8988T (cell line): ENCODE data around the gene WFDC2.

Experiments
- DNase-seq: peaks from one replicate; pipeline ENCODE4 v3.0.0; 2011

Gene WFDC2, protein sequence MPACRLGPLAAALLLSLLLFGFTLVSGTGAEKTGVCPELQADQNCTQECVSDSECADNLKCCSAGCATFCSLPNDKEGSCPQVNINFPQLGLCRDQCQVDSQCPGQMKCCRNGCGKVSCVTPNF

DNA sequence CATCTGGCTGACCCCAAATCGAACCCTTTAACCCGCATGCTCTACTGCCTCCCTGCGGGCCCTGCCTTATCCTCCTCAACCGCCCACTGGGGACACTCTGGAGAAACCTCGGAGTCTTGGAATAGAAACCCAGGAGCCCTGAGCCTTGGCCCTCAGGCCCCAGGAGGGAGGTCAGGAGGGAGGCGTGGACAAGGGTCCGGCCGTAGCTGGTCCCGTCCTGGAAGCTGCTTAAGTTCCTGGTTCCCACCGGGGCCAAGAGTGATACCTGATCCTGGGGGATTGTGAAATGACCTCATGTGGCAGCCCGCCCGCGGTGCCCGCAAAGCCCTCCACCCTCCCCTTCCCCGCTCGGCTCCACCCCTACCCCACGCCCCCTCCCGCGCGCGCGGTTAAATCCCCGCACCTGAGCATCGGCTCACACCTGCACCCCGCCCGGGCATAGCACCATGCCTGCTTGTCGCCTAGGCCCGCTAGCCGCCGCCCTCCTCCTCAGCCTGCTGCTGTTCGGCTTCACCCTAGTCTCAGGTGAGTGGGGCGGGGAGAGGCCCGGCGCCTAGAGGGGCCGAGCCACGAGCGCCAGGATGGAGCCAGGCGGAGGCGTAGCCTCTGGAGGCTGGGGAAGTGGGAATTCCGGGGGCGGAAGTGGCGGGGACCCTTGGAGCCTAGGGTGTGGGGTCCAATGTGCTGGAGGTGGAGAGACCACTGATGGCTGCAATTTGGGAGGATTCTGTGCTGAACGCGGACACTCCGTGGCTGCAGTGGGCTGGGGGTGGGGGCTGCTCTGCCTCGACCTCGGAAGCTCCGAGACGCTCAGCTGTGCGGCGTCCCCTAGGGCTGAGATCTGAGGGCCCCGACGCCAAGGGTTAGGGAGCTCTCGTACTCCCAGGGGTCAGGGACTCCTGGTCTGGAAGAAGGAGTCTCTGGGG, at the start of gene WFDC2:
TSS of gene WFDC2 (plus strand) at position 418 of the 926 bp plus-strand sequence. CDS start at position 447, 29 bp downstream.
- no peak for DNase-seq

DNA sequence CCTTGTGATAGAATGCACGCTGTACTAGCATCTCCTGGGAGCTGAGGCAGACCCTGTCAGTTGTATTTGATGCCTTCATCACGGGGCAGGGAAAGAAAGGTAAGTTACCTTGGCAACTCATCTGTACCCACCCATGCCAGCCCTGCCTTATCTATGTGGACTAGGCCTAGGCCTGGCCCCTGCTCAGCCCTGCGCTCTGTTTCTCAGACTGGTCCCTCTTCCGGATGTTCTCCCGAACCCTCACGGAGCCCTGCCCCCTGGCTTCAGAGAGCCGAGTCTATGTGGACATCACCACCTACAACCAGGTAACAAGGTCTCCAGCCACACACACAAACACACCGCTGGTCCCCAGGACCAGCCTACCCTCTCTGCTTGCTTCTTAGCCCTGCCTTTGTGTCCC, 49.4 kb upstream of the WFDC2 start:
- no peak for DNase-seq

DNA sequence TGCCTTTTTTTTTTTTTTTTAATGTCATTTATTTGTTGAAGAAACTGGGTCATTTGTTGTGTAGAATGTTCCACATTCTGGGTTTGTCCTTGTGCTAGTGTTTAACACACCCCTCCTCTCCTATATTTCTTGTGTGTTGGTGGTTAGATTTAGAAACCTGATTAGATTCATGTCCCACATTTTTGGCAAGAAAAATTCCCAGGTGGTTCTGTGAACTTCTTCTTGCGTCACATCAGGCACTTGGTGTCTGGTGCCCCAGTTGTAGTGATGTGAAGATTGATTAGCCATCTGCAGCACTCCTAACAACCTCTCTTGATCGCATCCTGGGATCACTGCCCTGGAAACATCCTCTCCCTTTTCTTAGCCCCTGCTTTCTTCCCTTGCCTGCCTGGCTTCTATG, 45.9 kb upstream of the WFDC2 start:
- no peak for DNase-seq

DNA sequence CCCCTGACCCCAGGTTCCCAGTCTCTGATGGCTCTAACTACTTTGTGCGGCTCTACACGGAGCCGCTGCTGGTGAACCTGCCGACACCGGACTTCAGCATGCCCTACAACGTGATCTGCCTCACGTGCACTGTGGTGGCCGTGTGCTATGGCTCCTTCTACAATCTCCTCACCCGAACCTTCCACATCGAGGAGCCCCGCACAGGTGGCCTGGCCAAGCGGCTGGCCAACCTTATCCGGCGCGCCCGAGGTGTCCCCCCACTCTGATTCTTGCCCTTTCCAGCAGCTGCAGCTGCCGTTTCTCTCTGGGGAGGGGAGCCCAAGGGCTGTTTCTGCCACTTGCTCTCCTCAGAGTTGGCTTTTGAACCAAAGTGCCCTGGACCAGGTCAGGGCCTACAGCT, 44.0 kb upstream of the WFDC2 start:
- no peak for DNase-seq

DNA sequence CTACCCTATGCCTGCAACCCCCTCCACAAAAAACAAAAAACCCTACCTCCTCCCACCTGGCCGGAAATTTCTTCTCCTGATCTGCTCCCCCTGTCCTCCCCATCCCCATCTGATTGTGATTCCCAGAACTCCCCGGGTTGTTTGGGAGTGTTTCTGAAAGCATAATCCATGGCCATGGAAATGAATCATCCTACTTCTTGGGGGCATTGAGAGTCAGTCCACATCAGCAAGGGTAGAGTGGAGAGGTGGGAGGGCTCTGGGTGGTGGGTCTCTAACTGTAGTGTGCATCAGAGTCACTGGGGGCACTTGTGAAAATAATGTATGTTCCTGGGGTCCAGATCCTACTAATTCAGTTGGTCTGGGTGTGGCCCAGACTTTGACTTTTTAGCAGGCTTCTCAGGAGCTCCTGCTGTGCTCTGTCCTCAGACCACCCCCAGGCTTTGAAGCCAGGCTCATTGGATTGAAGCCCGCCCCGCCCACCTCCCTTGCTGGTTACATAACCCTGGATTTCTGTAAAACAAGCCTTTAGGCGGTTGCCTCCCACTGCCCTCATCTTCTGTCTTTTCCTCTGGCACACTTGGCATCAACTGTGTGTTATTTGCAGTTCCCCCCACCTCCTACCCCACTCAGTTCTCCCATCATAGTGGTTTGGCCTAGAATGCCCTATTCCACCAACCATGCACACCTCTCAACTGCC, 43.1 kb upstream of the WFDC2 start:
- DNase-seq, result no peak

DNA sequence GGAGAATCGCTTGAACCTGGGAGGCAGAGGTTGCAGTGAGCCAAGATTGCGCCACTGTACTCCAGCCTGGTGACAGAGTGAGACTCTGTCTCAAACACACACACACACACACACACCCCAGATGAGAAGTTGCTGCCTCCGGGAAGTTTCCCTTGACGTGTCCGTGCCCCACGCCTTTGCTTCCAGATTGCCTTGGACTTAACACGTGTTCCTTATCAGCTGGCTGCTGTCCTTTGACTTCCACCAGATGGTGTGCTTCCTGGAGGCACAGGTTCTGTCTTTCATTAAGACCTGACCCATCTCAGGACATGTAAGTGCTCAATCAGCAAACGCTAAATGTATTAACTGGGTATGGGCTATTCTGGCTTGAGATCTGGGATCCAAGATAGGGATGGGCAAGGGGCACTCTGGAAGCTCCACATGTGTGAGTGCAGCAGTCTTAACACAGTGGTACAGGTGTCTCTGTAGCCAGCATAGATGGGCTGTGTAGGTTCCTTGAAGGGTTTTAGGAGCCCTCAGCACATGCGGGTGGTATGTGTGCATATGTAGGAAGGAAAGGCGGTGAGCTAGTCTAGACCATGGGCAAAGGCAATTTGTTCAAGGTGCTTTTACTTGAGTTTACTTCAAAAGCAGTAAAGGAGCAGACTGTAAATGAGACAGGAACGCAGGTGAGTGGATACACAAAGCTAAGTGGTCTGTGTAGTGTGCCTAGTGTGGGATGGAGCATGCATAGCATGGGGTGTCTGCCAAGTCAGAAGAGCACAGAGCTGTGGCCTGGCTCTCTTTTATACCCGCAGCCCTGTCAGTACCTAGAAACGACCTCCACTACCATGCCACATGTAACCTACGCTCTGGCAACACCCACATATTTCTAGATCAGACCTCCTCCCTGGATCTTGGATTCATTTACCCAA, 42.1 kb upstream of the WFDC2 start:
- no peak for DNase-seq

DNA sequence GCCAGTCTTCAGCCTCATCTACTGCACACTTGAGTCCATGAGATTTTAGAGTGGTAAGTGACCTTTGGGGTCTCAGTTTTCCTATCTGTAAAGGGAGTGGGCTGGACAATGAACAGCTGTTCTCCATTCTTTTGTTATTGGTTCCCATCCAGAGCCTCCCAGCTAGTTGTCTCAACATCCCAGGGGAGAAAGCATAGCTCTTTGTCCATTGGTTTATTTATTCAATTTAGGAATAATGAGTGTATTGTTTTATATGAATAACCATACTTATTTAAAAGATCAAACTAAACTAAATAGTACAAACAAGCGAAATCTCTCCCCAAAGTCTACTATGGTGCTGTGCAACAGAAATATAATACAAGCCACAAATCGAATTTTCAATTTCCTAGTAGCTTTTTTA, 39.9 kb upstream of the WFDC2 start:
- DNase-seq, result no peak

DNA sequence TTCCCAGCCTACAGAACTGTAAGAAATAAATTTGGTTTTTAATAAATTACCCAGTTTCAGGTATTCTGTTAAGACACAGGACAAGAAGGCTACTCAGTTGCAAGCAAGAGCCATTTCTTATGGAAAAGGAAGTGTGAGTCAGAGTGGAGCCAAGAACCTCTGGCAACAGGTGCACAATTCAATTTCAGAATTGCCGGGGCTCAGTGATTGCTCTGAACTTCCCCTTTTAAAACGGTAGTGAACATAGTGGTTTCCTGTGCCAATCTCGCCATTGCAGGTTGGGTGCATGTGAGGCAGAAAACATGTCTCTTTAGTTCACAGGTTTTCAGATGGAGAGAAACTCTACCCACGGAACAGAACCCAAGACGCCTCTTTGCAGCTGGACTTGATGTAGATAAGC, 37.3 kb upstream of the WFDC2 start:
- DNase-seq, result no peak

DNA sequence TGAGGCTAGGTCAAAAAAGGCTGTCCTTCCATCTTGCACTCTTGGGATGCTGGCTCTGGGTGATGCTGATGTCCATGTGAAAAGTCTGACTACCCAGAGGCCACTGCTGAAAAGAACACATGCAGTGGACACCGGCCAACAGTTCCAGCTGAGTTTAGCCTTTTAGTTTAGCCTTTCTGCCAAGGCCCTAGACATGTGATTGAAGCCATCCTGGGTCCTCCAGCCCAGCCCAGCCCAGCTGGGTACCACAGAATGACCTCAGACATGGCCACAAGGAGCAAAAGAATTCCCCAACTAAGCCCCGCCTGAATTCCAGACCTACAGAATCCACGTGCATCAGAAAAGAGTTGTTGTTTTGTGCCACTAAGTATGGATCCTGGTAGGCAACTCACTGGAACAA, 36.2 kb upstream of the WFDC2 start:
- DNase-seq, result no peak

DNA sequence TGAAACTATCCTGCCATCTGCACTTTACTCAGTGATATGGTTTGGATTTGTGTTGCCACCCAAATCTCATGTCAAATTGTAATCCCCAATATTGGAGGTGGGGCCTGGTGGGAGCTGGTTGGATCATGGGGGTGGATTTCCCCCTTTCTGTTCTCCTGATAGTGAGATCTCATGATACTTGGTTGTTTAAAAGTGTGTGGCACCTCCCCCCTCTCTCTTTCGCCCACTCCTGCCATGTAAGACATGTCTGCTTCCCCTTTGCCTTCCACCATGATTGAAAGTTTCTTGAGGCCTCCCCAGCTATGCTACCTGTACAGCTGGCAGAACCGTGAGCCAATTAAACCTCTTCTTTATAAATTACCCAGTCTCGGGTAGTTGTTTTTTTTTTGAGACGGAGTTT, 35.6 kb upstream of the WFDC2 start:
- DNase-seq, result no peak

DNA sequence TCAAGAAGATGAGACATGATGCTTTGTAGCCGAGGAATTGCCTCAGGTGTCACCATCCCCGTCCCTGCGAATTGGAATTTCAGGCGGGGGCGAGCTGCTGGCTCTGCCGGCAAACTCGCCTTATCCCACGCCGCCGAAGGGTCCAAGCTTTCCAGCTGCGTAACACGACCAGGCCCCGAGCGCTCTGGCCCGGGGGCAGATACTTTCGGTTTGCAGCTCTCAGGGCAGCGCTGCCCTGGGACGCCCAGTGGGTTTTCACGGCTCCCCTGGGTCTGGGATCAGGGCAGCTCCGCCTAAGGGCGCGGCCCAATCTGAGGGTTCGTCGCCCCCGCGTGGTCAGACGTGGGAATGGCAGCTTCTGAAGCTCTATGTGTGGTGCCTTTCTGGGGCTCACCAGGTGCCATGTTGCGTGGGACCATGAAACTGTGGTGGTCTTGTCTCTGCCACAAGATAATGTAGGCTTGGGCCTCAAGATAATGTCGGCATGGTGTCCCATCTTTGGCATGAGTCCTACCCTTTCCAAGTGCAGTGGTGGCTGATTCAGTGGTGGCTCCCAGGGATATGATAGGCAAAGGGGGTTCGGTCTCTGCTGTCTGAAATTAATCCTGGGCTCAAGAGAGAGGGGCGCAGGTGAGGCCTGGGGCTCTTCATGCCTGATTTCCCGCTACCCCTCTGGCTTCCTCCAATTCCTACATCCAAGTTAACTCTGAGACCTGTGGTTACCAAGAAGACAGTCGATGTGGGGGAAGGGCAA, 32.6 kb upstream of the WFDC2 start:
- peak; percentile 84 for DNase-seq

DNA sequence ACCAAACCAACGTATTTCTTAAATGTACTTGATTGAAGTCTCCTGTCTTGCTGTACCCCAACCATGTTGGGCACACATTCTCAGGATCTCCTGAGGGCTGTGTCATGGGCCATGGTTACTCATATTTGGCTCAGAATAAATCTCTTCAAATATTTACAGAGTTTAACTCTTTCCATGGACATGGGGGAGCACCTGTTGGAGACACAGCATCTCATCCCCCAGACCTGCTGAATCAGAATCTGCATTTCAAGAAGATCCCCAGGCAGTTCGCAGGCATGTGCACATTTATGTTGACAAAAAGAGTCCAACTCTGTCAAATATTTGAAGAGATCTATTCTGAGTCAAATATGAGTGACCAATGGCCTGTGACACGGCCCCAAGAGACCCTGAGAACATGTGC, 29.1 kb upstream of the WFDC2 start:
- no peak for DNase-seq

DNA sequence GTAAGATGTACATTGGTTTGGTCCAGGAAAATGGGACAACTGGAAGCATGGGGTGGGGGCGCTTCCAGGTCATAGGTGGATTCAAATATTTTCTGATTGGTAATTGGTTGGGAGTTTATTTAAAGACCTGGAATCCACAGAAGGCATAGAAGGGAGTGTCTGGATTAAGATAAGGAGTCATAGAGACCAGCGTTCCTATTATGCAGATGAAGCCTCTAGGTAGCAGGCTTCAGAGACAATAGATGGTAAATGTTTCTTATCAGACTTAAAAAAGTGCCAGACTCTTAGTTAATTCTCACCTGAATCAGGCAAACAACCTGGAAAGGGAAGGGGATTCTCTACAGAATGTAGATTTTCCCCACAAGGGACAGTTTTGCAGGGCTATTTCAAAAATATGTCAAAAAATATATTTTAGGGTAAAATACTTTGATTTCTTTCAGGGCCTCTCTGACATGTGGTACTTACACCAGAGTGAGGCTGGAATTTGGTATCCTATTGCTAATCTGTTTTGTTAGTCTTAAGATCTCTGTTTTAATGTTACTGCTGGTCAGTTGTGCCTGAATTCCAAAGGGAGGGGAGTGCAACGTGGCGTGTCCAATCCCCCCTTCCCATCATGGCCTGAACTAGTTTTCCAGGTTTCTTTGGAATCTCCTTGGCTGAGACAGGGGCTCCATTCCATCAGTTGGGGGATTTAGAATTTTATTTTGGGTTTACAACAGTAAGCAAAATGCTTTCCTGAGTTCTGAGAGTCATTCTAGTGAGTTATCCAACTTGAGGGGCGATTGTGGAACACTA, 28.5 kb upstream of the WFDC2 start:
- DNase-seq, result no peak

DNA sequence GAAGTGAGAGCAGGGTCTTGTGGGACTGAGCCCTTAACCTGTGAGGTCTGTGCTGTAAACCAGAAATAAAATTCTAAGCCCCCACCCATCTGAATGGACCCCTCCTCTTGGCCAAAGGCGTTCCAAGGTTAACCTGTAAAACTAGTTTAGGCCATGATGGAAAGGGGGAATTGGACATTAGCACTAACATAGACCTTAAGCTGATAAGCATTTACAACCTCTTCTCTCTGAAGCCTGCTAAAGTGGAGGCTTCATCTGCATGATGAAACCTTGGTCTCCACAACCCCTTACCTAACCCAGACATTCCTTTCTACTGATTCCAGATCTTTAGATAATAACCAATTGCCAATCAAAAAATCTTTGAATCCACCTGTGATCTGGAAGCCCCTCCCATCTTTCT, 27.8 kb upstream of the WFDC2 start:
- no peak for DNase-seq

DNA sequence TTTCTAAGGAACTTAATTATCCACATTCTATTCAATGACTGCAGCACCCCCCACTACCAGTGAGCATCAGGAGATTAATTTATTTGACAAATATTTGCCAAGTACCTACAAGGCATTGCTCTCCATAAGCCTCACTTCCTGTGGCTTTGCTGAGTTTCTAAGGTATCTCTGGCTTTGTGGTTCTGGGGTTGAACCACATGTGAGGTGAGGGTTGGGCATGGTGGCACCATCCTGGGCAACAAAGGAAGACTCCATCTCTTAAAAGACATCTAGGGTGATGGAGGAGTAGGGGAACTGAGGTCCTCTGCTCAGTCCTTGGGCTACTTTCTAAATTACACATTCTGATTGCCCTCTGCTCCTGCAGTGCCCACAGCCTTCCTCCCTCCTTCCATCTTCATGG, 25.5 kb upstream of the WFDC2 start:
- DNase-seq, result no peak

DNA sequence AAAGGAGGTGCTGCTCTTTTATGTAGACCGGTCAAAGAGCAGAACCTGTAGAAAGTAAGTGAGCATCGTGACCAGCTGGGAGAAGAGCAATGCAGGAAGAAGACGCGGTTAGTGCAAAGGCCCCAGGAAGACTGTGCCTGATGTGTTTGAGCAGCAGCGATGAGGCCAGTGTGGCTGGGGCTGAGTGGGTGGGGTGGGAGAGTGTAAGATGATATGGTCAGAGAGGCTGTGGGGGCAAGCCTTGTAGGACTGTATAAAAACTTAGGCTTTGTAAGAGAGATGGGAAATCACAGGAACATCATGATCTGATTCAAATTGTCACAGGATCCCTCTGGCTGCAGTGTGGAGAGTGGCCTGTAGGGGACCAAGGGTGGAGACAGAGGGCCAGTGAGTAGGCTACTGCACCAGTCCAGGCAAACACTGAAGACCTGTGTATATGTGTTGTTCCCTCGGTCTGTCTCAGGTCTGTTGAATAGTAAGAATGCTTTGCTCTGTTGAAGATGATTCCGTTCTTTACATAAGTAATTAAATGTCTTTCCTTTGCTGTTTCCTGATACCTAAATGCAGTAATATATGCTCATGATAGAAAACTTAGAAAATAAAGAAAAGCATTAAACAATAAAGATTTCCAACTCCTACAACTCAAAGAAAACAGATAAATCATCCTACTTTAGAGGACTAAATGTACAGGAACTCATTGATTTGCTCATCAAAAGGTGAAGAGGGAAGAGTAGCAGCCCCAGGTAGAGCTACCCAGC, 23.6 kb upstream of the WFDC2 start:
- DNase-seq, result peak; percentile 49

DNA sequence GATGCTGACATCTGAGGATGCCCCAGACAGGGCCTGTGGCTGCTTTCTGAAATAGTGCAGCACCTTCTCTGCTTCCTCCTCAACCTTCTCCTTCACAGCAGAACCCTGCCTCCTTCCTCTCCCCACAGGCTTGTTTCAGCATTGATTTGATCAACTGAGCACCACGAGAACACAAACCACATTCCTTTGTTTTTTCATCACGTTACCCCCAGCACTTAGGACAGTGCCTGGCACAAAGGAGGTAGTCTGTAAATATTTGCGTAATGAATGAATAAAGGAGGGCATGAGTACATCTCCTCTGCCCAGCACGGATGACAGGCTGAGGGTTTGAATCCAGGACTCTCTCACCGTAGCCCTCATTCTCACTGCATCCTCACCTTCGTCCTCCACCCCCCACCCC, 21.3 kb upstream of the WFDC2 start:
- no peak for DNase-seq

DNA sequence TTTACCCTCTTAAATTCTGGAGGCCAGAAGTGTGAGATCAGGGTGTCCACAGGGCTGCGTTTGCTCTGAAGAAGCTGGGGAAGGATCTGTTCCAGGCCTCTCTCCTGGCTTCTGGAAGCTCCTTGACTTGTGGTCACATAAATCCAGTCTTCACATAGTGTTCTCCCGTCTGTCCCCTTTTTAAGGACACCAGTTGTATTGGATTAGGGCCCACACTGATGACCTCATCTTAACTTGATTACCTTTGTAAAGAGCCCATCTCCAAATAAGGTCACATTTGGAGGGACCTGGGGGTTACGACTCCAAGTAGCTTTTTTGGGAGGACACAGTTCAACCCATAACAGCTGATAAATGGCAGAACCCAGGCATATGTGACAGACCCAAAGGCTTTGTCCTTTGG, 20.0 kb upstream of the WFDC2 start:
- DNase-seq, result no peak

DNA sequence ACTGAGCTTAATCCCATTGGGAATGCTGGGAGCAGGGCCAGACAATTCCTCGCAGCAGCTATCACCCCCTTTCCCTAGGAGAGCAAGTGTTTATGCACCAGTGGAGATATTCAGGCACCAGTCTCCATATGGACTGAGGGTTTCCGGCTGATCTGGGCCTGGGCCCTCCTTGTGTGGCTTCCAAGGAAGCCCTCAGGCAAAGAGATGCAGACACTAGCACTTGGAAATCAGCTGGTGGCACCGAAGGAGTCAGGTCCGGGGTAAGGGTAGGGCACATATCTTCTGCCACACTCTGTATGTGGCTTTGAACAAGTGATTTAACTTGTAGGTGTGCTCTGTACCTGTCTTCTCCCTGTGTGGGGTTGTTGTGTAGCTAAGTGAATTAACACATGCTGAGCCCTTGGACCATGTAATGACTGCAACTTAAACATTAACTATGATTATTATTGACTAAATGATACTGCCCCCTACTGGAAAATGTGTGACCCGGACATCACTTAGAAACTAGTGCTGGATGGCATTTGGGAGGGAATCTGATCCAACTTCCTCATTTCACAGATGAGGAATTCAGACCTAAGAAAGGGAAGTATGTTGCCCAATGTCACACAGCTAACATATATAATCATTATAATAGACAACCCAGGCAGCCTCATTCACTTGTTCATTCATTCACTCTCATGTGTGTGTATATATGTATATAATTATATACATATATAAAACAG, 19.3 kb upstream of the WFDC2 start:
- DNase-seq, result peak; percentile 27

DNA sequence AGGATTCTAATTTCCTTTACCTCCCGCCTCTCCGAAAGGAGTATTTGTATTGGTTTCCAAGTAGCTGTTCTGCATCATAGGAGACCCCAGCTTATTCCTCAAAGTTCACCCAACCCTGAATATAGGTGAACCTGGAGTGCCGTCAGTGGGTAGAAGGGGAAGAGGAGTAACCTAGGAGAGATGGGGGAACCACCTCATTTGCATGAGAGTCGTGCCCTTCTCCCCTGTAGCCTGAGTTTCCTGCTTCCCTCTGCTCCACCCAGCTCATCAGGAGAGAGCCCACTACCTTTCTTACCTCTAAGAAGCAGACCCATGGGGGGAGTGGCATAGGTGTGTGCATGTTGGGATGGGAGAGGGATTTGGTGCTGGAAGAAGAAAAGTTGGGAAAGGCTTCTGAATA, 17.3 kb upstream of the WFDC2 start:
- DNase-seq, result no peak
